HG02981 (cell line): ENCODE results near the gene AIMP1.
"Not testable (repeated sequence)": the region's sequence is repeated elsewhere in the genome, so short reads cannot be mapped to it uniquely, and the experiment has no call there.

ENCODE experiments used
- ATAC-seq: cut with Tn5 transposase; IDR thresholded peaks from one replicate; pipeline ENCODE4 v1.9.1; 2021; ENCODE audit warnings: mild to moderate bottlenecking, moderate library complexity; ENCODE audit not compliant: unreplicated experiment

Gene AIMP1

DNA sequence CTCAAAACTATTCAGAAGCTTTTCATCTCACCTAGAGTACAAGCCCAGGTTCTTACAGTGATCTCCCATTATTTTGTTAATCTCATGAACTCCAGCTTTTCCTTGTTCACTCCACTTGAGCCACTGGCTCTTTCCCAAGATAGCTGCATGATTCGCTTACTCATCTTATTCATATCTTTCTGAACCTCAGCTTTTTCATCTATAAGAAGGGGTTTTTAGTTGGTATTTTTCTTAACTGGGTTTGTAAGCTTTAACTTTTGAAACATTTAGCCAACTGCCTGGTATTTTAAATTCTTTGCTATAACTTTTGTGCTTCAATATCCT lies 28.3 kb downstream of the AIMP1 start:
- ATAC-seq, result no peak

DNA sequence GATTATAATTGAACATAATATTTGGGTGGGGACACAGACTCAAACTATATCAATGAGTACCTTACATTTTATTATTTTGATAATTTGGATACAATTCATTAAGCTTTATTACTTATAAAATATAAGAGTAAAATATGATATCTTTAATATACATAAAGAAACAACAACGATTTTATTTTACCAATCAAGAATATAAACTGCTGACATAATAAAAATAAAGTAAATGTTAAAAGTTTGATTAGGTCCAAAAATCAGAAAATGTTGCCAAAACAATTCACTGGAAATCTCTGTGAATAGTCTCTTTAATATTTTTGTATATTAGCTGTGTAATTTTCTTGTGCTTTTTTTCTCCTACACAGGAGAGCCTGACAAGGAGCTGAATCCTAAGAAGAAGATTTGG lies 30.8 kb downstream of the AIMP1 start:
- no peak for ATAC-seq

DNA sequence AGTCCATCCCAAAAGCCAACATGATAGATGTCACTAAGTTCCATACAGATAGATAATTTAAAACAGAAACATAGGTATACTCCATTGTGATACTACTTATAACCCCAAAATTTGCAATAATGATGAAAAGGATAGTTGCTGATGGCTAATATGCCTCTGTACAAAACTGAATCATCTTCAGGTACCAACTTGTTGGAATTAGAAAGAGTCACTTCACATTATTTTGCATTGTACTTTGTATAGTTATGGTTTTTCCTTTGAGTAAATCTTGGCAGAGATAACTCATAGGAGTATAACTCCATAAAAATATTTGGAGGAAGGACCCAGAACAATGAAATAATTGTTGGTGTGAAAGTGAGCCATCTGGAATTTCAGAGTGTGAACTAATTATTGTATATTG lies 34.7 kb downstream of the AIMP1 start:
- no peak for ATAC-seq

DNA sequence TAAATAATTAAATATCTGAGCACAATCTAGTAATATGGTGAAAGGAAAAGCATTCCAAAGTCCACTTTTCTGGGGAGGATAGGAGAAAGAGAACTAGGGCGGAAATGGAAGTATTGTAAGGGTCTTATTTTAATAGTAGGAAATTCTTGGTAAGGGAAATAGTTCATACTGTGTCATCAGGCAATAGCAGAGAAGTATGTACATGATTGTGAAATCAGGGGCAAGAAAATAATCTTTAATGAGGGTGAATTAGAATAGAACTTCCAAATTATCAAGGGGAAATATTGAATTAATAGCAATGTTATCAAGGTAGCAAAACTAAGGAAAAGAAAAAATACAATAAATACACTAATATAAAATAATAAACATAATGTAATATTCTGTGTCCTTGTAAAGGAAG lies 37.4 kb downstream of the AIMP1 start:
- ATAC-seq, result no peak

DNA sequence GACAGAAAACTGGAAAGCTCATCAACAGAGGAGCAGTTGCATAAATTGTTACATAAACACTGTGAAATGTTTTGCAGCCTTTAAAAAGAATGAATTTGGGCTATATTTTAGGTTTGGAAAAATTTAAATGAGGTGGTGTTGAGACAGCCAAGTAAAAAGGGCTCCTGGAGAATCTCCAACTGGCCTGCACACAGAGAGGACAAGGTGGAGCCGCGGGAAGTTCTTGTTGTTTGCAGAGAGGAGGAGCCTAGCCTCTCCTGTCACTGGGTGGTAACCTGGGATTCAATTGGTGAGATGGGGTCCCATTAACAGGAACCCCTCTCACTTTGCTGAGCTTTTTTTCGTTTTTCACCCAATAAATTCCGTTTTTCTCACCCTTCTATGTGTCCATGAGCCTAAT lies 38.8 kb downstream of the AIMP1 start:
- no peak for ATAC-seq

DNA sequence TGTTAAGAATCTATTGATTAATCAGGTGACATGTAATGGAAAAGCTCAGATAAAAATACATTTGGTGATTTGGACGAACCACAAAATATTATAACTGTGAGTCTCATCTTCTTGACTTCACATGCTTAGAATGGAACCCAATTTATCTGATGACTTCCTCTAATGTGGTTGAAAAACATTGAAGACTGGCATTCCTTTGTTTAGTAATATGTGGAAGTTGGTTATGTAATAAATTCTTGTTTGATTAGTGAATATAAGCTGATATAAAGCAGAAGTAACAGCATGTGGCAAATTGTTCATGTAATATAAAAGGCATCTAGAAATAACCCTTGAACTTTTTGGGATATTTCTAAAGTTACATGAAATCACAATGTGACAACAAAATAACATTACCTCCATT lies 42.5 kb downstream of the AIMP1 start:
- no peak for ATAC-seq

DNA sequence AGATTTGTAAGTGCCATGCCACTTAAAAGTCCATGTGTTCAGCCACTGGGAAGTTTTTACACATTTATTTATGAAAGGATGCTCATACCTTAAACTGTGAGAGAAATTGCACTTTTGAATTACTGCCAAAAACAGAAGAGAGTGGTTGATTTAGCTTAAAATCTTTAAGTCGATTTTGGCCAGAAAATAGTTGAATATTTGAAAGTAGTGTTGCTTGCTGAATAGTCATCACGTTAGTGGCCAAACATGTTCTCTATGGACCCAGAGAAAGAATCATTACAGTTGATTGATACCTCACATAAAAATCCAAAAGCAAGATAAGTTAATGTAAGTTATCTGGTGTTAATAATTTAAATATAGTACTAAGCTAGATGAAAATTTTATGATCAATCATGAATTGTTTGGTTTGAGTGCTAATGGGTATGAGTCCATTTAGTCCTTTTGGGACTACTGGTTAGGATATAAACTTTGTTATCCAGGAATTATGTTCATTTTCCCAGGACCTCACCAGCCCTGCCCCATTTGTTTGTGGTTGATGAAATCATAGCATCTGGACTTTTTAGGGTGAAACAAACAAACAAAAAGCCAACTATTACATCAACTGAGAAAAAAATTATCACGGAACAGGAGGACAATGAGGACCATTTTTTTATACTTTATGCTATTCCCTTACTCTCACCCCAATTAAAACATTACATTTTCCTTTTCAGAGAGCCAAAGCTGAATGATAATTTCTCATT lies 45.9 kb downstream of the AIMP1 start:
- no peak for ATAC-seq

DNA sequence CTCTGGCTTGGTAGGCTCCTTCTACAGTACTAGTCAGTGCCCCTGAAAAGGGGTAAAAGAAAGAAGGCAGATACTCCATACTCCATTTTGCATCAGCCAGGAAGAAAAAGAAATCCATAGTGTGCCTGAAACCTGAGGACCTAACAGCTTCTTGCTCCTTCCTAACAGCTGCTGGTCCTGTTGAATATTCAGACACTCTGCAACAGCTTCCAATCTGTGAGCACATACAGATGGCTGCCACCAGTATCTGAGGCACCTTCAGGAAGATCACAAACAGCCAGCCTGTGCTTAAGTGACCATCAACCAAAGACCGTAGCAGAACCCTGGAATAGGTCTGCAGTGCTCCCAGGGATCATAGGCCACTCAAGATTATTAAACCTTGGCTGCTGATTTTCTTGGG lies 47.9 kb downstream of the AIMP1 start:
- no peak for ATAC-seq

DNA sequence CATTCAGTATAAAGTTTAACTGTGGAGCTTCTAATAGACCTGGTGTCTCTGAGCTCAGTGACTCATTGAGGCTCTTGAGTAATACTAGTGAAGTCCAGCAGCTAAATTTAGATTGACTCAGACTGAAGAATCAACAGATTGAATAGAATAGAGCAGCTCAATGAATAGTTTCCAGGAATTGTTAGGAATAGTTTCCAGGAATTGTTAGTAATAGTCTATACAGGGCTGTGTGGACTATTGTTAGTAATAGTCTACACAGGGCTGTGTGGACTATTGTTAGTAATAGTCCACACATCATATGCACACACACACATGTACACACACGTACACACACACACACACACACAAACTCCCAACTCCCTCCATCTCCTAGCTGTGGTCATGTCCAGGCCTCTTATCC lies 49.3 kb downstream of the AIMP1 start:
- no peak for ATAC-seq

DNA sequence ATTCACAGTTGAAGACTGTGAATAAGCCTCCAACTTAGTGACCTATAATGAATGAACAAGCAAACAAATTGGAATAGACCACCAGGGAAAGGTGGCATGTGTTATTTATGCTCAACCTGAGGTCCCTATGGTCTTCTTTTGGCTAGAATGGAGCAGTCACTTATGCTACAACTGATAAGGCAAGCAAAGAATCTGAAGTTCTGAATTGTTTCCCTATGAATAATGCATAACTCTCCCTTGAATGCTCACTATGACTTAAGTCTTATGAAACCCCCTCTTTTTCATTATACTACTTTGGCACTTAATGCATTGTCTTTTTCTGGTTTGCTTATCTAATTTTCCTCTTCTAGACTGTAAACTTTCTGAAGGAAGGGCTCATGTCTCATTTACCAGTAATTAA lies 49.7 kb downstream of the AIMP1 start:
- no peak for ATAC-seq

DNA sequence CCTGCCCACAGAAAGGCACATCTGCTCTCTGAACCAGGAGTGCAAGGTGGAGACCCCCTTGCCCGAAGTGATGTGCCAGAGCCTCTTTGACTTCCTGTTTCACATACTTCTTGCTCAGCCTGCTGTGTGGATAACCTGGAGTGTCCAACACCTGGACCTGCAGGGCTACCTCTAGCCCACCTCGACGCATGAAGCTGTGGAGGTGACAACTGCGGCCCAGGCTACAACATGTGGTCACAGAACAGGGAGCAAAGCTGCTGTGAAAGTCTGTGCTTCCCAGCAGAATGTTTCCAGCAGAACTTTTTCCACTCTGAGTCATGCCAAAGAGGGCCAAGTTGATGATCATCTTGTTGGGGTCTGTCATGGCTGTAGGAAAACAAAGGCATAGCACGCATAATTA lies 50.7 kb downstream of the AIMP1 start:
- ATAC-seq, result no peak

DNA sequence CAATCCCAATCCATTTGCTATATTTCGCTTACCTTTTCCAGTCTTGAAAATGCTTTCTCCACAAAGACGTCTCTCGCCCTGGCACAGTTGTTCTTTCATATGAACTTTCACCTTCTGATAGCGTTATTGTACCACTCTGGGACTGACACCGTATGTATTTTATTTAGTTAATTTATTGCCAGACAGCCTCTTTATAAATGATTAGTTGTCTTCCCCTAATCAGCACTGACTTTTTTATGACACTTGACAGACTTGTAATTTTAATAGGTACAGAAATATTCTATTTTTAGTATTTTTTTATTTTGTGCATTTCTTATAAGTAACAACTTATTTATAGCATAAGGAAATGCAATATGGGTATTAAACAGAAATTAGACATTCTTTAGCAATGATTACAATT lies 52.3 kb downstream of the AIMP1 start, which contains the start of gene GIMD1:
GIMD1 (minus strand) TSS at position 101 of the 400 bp plus-strand sequence. CDS start 1,343 bp downstream, outside the sequence.
- no peak for ATAC-seq

DNA sequence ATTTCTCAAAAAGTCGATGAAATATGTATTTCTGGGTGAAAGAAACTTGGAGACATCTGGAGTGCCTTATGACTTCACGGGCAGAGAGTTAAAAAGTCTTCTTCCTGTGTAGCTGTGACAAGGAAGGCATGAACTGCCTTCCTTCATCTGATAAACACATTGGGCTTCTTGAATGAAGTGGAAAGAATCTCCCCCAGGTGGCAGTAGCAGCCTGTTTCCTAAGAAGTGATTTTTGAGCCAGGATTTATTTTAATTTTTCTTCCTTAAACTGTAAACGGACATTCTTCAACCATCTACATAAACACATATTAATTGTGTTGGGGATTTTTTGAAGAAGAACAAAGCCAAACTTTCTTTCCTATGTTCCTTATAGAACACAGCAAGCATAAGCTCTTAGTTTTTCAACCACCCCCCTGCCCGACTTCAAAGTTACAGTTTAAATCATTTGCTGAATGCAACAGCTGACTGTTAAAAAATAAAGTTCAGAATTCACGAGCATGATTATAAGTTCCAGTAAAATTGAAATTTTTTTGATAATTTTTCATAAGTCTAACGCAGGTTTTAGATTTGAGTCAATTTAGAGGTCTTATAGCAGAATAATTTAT lies 53.2 kb downstream of the AIMP1 start:
- ATAC-seq, result peak; percentile 75

DNA sequence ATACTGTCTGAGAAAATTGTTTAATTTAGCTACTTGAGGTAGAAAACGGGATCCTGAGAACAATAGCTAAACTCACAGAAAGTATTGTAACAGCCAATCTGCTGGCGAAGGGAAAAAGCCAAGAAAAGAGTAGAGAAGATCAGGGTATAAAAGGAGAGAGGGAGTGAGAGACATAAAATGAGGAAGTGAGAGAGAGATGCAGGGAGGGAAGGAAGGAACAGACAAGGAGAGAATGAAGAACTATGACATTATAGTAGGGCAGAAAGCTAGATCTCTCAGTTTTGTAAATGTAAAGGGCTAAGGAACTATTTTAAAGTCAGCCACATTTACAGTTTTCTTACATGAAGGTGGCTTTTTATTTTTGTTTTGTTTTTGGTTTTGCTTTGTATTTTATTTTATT lies 53.9 kb downstream of the AIMP1 start:
- ATAC-seq, result no peak

DNA sequence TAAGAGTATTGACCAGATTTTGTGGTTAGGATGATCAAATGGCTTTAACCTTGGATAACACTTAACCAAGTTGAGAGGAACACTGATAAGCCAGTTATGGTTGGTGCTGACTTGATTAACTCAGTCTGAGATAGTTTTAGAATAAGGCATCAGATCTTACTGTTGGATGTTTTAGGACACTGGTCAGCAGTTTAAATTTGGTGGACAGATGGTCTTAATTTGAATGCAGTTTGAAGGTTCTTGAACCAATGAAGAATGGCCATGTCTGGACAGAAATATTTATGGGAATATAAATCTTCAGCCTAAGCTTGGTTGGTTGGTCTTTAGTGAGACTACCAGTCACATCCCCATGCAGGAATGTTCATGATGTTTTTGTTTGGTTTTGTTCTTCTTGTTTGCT lies 54.8 kb downstream of the AIMP1 start:
- no peak for ATAC-seq

DNA sequence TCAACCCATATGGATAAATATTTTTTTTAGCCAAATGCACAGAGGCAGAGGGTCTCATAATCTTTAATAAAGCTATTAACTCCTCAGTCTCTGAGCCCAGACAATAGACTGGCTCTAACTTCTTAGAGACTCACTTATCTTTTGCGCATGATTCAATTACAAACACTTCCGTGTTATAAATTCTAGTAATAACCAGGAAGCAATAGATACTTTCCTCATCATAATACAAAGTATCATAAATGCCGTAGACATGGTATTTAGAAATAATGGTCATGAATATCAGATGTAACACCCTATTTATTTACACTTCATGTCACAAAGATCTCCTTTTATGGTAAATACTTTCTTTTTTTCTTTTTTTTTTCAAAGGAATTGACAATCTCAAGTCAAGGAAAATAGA lies 56.7 kb downstream of the AIMP1 start:
- ATAC-seq, result no peak

DNA sequence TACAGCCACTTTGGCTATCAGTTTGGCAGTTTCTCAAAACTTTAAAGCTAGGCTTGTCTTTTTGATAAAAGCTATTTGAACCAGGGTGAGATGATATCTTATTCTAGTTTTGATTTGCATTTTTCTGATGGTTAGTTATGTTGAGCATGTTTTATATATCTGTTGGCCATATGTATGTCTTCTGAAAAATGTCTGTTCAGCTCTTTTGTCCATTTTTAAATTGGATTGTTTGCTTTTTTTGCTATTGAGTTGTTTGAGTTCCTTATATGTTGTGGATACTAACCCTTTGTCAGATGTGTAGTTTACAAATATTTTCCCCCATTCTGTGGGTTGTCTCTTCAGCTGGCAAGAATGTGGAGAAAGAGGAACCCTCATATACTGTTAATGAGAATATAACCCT lies 63.8 kb downstream of the AIMP1 start:
- ATAC-seq, result no peak

DNA sequence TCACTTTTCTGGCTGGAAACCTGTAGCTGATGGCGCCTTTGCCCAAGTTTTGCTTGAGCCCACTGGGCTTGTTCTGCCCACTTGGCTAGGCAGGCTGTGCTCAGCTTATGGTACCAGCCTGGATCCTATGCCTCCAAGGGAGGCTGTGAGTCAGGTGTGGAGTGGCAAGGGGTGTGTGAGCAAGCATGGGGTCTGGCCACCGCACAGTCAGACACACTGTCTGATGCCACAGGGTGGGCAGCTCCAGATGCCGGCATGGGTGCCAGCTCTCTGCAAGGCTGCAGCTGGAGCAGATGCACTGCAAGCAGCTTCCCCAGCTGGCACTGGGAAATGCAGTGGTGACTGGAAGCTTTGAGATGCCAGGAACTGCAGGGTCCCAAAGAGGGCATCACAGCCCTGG lies 68.5 kb downstream of the AIMP1 start:
- ATAC-seq, result no peak

DNA sequence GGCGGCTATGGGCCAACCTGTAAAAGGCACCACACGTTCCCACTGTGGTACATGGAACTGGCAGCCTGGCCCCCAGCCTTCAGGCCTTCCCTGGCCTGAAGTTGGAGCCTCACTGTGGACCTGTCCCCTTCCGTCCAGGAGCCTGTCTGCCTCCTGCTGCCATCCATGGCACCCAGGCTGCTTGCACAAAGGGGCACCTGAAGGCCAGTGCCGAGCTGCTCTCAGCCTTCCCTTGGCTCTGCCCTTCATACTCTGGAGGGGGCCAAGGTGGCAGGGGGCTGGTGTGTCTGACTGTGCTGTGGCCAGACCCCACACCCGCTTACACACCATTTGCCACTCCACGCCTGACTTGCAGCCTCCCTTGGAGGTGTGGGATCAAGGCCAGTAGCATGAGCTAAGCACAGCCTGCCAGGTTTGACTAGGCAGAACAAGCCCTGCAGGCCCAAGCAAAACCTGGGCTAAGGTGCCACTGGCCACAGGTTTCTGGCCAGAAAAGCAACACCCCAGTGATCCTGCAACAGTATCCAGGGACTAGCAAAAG lies 69.6 kb downstream of the AIMP1 start:
- no peak for ATAC-seq

DNA sequence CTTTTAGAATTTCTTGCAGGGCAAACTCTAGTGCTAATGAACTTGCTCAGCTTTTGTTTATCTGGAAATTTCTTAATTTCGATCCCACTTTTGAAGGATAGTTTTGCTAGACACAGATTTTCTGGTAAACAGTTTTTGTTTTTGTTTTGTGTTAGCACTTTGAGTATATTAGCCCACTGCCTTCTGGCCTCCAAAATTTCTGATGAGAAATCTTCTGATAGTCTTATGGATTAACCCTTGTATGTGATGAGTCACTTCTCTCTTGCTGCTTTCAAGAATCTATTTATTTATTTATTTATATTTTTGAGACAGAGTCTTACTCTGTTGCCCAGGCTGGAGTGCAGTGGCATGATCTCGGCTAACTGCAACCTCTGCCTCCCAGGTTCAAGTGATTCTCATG lies 79.2 kb downstream of the AIMP1 start:
- no peak for ATAC-seq

DNA sequence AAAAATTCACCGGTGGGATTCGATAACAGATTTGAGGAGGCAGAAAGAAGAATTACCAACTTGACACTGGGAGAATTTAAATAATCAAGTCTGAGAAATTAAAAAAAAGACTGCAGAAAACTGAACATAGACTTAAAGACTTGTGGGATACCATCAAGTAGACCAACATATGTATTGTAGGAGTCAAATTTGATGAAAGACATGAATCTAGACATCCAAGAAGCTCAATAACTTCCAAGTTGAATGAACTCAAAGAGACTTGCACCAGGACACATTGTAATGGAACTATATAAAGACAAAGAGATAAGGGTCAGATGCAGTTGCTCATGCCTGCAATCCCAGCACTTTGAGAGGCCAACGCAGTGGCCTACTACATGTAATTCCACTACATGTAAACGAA lies 82.5 kb downstream of the AIMP1 start:
- not testable (repeated sequence) for ATAC-seq
